Hematopoietic multipotent progenitor cell treated with erythropoietin and hydrocortisone succinate and interleukin-3 and kit ligand, for 4 days (in vitro differentiated cells): ENCODE data around the gene SRPK2.
"Not testable (repeated sequence)": the region's sequence is repeated elsewhere in the genome, so short reads cannot be mapped to it uniquely, and the experiment has no call there.

Source experiments
- DNase-seq: peaks from one replicate; pipeline ENCODE4 v3.0.0-alpha.2; 2015

SRPK2 gene

DNA sequence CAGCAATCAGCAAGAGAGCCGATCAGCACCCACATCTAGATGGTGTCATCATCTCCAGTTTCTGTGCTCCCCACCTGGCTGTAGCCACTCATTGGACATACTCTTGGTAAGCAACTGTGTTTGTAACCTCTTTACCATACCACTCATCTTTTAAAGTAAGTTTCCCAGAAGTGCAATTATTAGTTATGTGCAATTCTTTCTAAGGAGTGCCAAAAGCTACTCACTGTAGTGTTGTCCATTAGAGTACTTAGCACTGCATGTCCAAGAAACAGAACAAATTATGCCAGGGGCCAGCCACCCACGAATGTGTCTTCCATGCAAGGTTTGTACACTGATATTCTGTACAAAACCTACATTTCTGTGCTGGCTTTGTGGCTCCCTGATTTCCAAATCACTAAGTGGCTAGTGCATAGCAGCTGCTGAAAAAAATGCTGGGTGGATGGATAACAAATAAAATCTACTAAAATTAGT is 131.9 kb downstream of the SRPK2 start:
- no peak for DNase-seq

DNA sequence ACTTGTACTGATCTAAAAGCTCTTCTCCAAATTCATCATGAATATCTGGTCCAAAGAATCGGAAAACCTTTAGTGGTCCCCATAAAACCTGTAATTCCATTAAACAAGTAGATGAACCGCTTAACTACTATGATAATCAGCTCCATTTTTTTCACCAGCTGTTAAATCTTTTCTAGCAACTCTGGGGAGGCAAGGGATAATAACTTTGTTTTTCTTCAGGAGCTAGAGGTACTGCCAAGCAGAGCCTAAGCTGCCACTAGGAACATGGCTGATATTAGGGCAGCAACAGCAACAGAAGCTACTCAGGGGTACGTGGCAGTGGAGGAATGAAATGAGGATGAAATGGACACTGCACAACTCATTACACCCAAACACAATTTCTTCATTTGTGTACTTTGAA is 138.0 kb downstream of the SRPK2 start:
- DNase-seq, result no peak

DNA sequence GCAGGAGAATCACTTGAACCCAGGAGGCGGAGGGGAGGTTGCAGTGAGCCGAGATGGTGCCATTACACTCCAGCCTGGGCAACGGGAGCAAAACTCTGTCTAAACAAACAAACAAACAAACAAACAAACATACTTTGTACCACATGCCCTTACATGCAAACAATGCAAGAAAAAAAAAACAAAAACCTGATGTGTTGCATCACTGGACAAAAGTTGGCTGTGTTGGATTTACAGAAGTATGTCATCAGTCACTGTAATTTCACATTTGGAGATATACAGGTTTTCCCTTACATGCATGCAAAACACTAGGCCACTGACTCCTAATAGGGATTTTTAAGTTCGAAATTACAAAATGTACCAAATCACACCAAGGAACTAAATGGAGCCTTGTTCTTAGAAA is 138.5 kb downstream of the SRPK2 start:
- no peak for DNase-seq

DNA sequence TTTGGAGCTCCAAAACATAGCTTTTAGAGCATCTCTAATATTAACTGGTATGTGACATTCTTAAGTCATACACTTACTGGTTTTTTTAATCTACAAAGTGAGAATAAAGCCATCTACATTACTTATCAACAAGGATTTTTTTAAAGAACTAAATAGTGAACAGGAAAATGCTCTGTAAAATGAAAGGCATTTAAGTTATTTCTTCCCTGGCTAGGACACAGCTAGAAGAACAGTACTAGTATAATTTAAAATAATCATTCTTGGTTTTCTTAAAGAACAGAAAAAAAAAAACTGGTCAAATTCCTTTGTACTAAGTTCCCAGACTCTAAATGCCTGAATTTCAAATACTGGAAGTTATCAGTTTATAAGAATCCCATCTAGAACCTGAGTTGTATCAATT is 139.5 kb downstream of the SRPK2 start:
- DNase-seq, result no peak

DNA sequence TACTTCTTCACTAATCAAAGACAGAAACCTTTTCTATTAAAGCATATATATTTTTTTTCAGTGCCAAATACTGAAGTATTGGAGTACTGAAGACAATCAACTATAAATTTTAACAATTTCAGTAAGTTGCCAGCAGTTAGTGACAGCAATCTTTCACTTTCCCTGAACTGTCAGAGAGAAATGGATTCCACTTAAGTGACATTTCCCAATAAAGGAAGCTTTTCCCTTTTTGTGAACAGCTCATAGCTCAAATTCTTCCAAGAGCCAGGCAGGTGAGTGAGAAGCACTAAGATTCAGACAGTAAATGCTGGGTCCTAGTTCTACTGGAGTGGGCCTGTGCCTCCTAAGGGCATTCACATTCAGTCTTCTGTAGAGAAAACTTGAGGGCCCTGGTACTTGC is 142.0 kb downstream of the SRPK2 start:
- no peak for DNase-seq

DNA sequence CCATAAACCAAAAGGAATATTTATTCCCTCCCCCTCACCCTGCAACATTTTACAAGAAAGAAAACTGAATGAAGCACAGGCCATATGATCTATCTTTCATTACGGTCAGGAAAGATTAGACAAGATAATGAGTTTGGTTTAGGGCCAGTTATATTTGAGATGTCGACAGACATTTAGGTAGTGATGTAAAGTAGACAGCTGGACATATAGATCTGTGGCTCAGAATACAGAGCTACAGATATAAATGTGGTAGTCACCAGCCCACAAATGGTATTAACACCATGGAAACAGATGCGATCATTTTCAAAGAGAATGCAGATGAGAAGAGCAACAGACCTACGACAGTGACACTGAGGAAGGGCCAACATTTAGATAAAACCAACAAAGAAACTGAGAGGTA is 142.5 kb downstream of the SRPK2 start:
- DNase-seq, result peak; percentile 68

DNA sequence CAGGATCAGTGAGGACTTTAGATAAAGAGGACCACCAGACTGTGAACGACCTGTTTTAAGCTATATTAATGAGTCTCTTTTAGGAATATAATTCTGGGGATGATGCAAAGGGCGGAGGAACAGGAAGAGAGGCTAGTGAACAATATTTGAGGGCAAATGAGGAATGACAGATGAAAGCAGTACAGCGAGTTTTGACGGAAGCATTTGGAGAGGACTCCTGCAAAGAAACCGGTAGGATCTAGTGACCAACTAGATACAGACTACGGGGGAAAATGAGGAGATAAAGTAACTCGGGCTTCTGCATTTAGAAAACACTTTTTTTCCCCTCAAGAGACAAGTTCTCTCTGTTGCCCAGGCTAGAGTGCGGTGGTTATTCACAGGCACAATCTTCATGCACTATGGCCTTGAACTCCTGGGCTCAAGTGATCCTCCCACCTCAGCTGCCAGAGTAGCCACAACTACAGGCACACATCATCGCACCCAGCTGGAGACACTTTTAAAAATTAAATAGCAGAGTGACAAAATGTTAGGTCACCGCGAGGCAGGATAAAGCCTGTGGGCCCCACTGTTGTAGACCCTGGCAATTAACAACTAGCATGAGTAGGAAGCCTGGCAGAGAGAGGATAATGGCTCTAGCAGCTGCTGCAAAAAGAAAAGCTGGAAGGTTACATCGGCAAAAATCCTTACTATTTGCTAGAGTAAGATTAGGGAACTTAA is 143.2 kb downstream of the SRPK2 start:
- peak; percentile 20 for DNase-seq

DNA sequence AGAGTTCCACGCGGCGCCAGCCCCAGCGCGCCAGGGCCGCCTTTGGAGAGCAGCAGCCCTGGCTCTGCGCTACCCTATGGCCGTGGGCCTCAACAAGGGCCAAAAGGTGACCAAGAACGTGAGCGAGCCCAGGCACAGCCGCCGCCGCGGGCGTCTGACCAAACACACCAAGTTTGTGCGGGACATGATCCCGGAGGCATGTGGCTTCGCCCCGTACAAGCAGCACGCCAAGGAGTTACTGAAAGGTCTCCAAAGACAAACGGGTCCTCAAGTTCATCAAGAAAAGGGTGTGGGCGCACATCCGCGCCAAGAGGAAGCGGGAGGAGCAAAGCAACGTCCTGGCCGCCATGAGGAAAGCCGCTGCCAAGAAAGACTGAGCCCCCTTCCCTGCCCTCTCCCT is 144.1 kb downstream of the SRPK2 start:
- no peak for DNase-seq

DNA sequence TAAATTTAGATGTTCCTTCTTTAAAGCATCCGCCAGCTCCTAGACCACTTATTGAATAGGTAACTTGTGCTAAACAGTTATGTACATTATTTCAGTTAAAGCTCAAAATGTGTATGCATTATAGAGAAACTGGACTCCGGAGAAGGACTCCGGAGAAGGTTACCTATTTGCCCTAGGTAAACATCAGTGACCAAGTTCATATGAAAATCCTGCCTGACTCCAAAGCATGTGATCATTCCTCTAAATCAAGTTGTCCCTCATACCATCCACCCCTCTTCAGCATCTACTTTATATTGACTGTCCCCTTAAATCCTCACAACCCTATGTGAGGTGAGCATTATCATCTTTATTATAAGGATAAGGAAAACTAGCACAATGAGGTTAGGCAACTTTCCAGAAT is 147.5 kb downstream of the SRPK2 start:
- DNase-seq, result no peak

DNA sequence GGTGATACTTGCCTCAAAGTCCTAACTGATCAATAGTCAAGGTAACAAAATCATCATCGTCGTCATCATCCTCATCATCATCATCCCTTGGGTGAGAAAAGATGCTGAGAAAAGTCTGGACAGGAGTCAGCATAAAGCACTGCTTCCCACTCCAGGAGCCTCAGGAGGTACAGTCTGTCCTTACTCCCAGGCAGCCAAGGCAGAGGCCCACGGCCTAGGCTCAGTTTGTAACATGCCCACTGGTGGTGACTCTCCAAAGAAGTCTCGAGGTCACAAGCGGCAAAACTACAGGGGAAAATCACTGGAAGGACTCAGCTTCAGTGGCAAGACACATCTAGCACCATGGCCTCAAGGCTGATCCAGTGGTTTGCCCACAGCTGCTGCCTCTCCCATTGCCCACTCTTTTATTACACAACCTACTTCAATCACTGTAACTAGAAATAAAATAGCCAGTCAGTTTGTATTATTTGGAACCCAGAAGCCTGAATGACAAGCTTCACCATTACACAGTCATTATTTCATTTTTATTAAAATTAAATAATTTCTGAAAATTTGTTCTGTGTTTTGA is 150.4 kb downstream of the SRPK2 start:
- DNase-seq, result no peak

DNA sequence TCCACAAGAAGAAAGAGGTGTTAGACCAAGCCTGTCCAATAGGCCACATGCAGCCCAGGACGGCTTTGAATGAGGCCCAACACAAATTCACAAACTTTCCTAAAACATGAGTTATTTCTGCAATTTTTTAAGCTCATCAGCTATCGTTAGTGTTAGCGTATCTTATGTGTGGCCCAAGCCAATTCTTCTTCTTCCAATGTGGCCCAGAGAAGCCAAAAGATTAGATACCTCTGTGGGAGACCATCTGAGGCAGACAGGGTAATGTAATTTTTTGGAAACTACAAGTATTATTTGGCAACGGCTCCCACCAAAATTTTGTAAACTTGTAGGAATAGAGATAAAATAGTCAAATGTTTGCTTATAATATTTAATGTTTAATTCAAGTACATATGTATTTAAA is 153.8 kb downstream of the SRPK2 start:
- no peak for DNase-seq

DNA sequence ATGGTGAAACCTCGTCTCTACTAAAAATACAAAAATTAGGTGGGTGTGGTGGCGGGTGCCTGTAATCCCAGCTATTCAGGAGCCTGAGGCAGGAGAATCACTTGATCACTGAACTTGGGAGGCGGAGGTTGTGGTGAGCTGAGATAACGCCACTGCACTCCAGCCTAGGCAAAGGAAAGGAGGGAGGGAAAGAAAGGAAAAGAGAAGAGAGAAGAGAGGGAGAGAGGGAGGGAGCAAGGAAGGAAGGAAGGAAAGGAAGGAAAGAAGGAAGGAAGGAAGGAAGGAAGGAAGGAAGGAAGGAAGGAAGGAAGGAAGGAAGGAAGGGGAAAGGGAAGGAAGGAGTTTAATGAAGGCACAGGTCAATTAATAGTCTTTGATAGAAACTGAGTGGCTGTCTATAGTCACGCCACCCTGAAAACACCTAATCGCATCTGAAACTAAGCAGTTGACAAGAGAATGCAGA is 155.9 kb downstream of the SRPK2 start:
- not testable (repeated sequence) for DNase-seq

DNA sequence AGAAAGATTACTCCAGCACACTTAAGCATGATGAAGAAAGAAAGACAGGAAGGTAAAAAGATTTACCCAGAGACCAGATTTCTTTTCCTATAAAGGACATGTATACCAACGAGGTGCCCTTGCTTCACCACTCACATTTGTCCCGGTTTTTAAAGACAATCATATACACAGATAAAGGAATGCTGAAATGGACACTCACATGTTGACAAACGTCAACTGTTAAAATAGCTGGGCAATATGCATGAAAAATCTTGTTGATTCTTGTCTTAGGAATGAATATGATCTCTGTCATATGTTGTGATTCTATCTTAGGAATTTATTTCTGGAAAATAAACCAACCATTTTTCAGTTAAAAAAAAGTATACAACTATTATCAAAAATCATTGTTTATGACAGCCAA is 158.2 kb downstream of the SRPK2 start:
- no peak for DNase-seq

DNA sequence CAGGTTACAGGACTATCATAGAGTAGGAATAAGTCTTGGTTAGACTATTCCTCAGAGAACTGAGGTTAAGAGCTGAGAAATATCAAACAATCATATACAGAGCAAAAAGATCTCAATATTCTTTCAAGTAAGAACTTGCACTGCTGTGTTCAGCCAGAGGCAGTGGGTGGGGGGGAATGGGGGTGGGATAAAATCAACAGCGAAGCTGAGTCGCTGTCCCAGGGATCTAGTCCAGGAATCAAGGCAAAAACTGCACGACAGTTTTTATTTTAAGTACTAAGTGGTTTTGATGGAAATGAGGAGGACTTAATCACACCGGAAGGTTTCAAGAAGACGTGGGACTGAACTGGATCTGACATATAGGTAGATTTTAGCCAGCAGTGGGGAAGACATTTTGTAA is 159.1 kb downstream of the SRPK2 start:
- DNase-seq, result no peak

DNA sequence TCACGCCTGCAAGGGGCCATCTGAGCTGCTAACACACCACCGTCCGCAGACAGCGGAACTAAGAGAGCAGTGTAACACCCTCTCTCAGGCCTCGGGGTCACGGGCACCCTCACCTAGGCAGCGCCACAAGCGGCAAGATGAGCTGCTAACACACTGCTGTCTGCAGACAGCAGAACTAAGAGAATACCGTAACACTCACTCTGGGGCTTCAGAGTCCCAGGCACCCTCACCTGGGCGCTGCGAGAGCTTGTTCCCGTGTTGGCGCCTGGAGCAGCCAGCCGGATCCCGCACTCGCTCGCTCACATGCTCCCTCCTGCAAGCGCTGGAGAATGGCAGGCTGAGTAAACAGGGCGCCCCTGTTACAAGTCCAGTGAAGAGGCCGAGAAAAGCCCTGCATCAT is 160.2 kb downstream of the SRPK2 start:
- DNase-seq, result no peak

DNA sequence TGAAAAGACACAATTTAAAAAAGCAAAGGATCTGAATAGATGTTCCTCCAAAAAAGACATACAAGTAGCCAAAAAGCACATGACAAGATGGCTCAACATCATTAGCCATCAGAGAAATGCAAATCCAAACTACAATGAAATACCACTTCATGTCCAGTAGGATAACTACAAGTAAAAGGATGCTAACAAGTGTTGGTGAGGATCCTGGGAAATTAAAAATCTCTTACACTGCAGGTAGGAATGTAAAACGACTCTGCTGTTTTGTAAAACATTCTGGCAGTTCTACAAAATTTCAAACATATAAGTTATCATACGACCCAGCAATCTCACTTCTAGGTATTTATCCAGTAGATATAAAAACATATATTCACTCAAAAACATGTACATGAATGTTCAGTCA is 161.3 kb downstream of the SRPK2 start:
- DNase-seq, result no peak

DNA sequence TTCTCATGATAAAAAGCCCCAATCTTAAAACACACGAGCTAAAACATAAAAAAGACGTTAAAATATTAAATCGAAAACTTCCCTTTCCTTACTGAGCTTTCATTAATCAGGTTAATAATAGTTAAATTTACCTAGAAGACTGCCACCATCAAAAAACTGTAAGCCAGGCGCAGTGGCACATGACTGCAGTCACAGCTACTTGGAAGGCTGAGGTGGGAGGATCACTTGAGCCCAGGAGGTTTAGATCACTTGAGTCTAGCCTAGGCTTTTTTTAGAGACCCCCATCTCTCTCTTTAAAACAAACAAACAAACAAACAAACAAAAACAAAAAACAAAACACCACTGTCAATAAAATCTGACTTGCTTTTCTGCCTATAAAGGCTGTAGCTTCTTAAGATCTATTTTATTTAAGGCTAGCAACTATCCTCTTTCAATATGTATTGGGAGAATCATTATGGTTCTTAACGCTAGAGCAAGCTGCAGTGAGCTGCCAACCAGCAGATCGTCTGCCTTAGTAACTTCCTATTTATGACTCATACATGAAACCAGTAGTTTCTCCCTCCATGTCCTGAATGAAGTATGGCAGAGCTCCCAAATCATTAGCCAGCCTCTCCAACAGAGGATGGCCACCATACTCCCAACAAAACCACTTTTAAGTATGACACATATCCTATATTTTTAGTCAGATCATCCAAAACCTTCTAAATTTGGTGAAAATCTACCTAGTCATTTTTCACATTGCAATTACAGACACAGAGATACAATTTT is 163.7 kb downstream of the SRPK2 start:
- peak; percentile 76 for DNase-seq

DNA sequence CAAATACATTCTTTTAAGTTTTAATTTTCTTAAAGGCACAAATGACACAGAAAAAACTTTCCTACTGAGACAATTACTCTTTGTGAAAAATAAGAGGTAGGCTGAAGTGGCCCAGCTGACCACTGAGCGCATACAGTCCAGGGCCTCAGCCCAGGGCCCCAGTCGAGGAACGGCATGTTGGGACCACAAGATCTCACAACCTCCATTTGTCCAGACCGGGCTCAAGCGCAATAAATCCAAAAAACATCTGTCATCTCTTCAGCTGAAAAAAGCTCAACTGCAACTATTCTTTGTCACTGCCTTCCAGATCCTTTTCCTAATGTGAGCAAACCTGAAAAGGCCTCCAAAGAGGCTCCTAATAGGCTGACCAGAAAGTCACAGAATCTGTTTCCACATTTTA is 165.8 kb downstream of the SRPK2 start:
- DNase-seq, result no peak

DNA sequence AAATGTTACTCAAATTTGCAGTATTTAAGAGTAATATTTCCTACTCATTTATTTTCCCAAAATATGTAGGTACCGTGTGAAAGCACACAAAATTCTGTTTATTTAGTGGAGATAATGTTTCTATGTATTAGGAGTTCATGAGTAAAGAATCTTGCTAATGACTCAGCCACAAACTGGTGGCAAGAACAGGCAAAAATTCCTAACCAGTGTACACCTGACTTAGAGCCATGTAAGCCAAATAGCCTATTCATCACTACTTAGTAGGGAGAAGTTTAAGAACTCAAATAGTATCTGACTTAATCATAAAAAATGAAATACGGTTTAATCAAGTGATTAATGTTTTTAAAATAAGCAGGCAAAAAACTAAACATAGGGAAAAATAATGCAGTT is 169.0 kb downstream of the SRPK2 start:
- DNase-seq, result no peak

DNA sequence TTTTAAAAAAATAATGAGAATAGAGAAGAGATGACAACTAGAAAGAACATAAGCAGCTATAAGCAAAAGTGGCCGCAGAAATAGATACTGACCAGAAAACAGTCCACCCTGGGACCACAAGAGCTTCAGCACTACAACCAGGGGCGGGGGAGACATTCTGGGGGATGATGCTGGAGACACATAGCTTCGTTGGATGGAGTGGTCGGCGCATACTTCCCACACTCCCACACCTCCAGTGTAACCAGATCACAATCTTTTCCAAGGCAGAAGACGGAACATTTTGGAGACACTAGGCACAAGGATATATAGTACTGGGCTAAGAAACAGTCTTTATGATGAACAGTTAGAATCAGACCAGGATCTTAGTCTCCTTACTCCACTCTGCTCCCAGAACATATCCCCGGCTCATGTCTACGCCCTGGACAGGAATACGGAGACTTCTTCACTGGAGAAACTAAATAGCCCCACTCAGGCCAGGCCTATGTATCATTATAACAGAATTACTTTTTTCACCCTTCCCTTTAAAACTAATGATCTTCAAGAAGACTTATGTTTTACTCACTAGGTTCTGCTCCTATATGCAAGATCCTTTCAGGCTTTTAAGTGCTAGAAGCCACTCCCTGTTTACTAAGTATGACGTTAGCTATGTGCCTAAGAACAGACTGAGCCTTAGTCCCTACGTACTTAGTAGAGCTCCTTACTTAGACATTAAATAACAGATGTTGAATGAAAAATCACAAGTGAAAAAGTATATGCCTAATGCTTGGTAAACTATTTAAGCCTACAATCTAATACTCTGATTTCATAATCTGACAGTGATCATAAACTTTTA is 169.6 kb downstream of the SRPK2 start:
- DNase-seq, result no peak

DNA sequence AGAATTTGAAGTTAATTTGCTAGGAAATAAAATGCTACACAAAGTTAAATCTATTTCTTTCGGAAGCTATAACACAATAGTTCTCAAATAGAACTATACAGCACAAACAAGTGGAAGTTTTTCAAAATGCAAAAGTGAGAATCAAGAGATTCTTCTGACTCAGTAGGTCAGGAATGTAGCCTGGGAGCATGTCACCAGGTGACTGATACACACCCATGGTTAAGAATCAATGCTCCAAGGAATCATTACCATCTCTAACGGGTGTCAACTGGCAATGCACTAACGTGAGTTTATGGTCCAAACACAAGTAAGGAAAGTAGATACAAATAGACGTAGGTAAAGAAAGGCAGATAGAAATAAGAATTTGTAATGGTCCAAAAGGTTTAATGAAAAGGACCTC is 170.5 kb downstream of the SRPK2 start:
- no peak for DNase-seq

DNA sequence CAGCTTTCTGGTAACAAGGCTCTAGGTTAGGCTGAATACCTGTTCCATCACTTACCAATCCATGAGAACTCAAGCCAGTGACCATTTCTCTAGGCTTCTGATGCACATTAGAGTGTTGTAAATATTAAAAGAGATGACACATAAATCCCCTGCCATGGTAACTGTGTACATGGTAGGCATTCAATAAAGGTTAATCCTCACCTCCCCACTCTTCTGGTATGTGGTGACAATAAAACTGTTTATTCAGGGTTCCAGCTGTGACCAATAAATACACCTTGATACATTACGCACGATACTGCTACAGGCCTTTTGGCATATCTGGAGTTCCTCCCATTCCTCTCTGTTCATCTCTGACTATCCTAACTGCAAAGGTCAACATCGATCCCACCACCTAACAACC is 171.9 kb downstream of the SRPK2 start:
- DNase-seq, result no peak

DNA sequence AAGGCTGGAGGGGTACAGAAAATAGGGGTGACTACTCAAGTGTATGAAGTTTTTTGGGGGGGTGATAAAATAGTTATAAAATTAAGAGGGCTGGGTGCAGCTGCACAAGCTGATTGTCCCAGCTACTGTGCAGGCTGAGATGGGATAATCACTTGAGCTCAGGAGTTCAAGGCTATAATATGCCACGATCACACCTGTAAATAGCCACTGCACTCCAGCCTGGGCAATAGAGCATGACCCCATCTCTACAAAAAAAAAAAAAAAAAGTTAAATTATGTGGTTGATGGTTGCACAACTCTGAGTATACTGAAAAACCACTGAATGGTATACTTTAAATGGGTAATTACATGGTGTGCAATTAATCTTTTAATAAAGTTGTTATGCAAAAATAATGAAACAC is 172.9 kb downstream of the SRPK2 start:
- no peak for DNase-seq
